ENCODE measurements around the gene KCNC1.

The KCNC1 gene

DNA sequence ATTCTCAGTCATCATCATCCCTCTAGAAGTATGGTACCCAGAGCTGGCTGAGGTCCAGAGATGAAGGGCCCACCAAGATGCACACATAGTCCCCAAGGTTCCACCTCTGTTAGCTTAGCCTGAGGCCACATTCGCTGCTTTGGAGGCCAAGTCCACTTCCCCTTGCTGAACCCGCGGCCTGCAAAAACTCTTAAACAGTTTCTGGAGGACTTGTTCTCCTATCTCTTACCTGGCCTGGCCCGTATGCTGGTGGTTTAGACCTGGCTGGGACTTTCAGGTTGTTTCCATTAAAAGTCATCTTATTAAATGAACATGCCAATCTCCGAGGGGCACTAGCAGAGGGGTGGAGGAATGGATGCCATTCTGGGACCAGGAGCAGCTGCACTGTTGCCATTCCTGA lies 64.6 kb downstream of the KCNC1 start:
- intact Hi-C loops (cut with DNase I), result no loop called here
- DNase-seq, result no peak

DNA sequence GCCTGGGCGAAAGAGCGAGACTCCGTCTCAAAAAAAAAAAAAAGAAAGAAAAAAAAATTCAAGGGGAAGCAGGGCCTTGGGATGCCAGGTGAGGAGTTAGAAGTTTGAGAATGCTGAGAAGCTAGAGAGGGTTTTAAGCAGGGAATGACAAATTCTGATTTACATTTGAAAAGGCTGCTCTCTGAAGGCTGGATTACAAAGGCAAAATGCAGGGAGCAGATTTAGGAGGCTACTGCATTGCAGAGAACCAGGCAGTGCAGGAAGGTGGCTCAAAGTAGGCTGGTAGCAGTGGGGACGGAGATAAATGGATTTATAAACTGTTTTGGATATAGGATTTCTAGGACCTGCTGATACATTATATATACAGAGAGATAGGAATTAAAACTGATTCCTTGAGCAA lies 66.6 kb downstream of the KCNC1 start:
- intact Hi-C loops (cut with DNase I), result no loop called here
- peak in 1 of 42 donors; percentile 20 for DNase-seq

DNA sequence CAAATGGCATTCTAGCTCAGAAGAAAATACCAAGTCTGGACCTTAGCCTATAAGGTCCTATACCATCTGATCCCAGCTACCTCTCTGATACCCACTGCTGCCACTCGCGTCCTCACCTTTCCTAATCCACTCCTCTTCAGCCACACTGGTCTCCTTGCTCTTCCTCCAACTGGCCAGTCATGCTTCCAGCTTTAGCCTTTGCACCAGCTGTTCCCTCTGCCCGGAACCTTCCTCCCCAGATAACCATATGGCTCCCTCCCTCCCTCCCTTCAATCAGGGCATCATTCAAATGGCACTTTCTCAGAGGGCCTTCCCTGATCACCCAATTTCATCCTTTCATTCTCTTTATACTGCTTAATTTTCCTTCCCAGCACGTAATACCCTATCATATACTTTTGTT lies 67.9 kb downstream of the KCNC1 start:
- intact Hi-C loops (cut with DNase I), result no loop called here
- no peak for DNase-seq

DNA sequence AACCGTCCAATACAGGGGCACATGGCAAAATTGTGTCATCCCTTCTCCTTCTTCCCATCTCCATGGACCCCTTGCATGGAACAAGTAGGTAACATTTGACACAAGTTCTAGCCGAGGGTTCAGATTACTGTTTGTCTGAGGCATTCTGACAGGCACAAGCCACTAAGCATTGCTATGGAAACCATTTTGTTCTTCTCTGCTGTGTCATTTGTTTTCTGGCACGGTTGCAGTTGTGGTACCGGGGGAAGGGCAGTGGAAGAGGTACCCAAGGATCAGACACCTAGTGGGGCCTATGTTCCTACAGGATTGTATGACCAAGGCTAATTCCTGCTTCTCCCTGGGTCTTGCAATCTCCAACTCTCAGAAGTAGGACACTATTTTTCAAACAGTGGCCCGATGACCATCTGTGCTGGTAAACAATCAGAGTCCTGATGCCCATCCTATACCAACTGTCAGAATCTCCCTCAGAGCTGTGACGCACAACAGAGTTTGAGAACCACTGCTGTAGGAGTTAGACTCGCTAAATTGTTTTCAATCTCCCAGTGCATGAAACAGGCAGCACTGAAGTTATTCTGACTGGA lies 69.3 kb downstream of the KCNC1 start:
- intact Hi-C loops (cut with DNase I), result no loop called here
- DNase-seq, result no peak

GRCh38 chr11:17805043-17805442 lies 70.5 kb downstream of the KCNC1 start:
- intact Hi-C loops (cut with DNase I), result no loop called here
- no peak for DNase-seq

DNA sequence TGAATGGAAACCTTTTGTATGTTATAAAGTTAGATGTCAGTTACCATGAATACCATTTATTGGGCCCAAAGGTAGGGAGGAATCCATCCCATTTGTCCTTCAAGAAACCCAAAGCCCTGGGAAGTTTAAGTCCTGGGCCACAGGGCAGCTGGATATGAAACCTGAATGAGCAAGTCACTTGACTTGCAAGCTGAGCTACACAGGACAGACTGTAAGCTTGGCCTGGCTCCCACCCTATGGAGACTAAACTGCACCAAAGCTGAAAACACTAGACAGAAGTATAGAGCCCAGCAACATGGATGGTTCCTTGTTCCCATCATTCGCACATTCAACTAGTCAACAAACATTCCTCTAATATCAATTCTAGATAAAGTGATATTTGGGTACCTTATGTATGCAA lies 71.3 kb downstream of the KCNC1 start:
- no peak for DNase-seq
- intact Hi-C loops (cut with DNase I), result no loop called here

GRCh38 chr11:17807034-17807433 lies 72.5 kb downstream of the KCNC1 start:
- intact Hi-C loops (cut with DNase I), result no loop called here
- peak in 1 of 42 donors; percentile 53 for DNase-seq

- intact Hi-C loops (cut with DNase I), result no loop called here
- no peak for DNase-seq
These were observed 75.5 kb downstream of the KCNC1 start for GRCh38 chr11:17810041-17810440.

DNA sequence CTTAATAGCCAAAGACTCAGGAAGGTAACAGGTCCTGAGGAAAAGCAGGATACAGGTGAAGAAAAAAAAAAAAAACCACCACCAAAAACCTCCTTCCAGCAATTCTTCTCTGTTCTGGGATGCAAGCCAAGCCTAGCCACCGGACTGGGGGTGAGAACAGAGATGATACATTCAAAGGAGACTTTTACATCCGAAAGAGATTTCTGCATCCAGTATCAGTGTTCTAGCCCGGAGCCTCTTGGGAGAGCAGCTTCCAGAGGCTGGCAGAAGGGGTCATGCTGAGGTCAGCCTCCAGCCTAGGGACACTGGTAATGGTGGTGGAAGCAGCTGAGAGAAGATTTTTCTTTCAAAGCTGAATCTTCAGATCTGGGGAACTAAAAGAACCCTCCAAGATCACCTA lies 76.2 kb downstream of the KCNC1 start:
- intact Hi-C loops (cut with DNase I), result no loop called here
- DNase-seq, result peak in 1 of 42 donors; percentile 48

GRCh38 chr11:17811352-17811751 lies 76.8 kb downstream of the KCNC1 start:
- no peak for DNase-seq
- intact Hi-C loops (cut with DNase I), result no loop called here

GRCh38 chr11:17812091-17812864 lies 77.7 kb downstream of the KCNC1 start:
- intact Hi-C loops (cut with DNase I), result no loop called here
- peak in 2 of 42 donors; percentile 20 to 40 for DNase-seq

GRCh38 chr11:17812865-17813187 lies 78.2 kb downstream of the KCNC1 start:
- intact Hi-C loops (cut with DNase I), result no loop called here
- DNase-seq, result no peak

GRCh38 chr11:17813391-17814059 lies 78.9 kb downstream of the KCNC1 start:
- intact Hi-C loops (cut with DNase I), result no loop called here
- DNase-seq, result no peak

DNA sequence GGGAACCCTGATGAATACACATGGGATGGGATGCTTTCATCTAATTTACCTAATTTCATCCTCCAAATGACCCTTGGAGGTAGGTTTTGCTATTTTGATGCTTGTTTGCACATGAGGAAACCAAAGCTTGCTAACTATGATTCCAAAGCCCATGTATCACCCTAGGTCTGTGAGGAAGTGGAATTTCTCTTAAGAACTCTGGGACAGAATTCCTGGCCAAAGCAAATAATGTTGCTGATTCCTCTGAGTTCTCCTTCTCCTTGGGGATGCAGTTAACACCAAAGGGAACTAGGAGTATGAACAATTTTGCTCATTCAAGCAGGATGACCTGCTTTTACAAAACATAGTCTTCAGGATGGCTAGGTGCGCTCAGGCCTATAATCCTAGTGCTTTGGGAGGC lies 80.0 kb downstream of the KCNC1 start:
- DNase-seq, result no peak

GRCh38 chr11:17816232-17816931 lies 81.8 kb downstream of the KCNC1 start:
- DNase-seq, result no peak
- intact Hi-C loops (cut with DNase I), result no loop called here

More for the DNA sequence above, 80.0 kb downstream of the KCNC1 start:
- intact Hi-C loops (cut with DNase I), result no loop called here

DNA sequence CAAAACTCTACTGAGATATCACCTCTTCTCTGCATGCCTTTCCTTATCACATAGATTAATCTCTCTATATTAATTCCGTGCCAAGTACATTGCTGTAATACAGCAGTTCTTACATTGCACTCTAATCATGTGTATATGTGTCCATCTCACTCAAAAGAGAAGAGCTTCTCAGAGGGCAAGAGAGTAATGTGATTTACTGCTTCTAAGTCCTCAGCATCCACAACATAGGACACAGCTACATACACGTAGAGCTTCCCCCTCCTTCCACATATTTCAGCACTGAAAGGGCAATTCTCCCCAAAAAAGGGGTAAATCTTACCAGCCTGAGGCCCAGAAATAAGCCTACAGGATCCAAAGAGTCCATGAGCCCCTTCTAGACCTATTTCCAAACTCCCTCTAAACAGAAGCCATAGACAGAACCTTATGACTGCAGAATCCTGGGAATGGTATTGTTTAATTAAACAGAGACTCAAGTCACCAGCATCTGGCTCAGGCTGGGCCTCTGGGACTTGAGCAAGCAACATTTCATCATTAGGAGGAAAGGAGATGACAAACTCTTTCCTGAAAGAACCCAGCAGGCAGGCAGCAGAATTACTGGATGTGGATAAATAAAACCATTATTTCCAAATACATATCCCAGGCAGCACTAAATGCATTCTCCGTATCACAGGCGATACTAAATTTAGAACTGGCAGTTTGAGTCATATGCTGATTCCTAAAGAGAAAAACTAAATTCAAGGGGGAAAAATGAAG lies 87.2 kb downstream of the KCNC1 start:
- peak in 2 of 42 donors; percentile 42 to 58 for DNase-seq

DNA sequence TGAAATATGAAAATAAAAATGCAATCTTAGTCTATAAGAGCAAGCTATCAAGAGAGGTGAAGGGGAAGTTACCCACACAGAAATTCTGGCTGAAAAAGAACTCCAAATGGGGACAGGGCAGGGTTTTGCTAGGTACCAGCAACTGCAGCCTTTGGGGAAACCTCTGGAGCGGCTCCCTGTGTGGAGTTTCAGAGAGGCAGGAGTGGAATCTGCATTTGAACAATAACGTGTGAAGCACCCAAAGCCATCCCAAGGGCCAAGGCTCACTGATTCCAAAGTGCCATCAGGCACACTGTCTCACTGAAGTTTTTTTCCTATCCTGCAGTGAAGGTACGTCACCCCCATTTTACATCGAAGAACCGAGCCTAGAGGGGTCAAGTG lies 87.8 kb downstream of the KCNC1 start:
- intact Hi-C loops (cut with DNase I), result no loop called here
- no peak for DNase-seq

More for the DNA sequence above, 87.2 kb downstream of the KCNC1 start:
- intact Hi-C loops (cut with DNase I), result no loop called here

DNA sequence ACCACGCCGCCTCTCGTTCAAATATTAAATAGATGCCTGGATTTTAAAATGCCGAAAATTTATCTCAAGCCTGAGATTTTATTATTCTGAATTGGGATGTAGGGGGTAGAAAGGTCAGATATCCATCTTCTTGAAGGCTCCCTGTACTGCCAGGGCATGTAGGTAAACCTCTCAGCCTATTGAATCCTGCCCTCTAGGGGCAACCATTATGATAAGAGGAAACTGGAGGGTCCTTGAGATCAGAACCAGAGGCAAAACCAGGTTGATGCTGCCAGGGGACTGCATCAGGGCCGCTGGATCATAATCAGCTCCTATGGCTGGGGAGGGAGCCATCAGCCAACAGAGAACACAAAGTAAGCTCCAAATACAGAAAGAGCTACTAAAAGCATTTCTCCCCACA lies 92.4 kb downstream of the KCNC1 start:
- intact Hi-C loops (cut with DNase I), result no loop called here
- DNase-seq, result no peak

DNA sequence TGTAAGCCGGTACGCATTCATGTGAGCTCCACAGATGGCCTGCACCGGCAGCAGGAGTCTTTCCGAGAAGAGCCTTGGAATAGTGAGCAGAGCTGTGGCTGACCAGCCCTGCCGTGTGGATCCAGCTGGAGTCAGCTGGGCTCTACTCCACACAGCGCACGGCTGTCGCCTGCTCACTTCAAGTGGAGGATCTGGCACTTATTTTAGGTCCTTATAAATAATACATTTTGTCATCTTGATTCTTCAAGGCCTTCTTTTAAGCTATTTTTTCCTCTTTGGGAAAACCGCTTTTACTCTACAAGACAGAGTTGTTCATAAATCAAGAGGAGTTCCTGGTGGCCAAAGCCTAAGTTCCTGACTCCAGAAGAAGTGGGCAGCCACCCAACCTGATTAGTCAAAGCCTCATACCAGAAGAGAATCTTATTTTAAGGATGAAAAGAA lies 93.8 kb downstream of the KCNC1 start:
- peak in 14 of 42 donors; percentile 10 to 73 (median 32) for DNase-seq
- intact Hi-C loops (cut with DNase I), result no loop called here
